HepG2 (cell line): ENCODE measurements around the gene BCL2L1. TPM values are rescaled to one million over a fixed set of nuclear protein-coding genes. Genes with fewer than 3 reads are reported as not detected.

Source experiments
- LCORL ChIP-seq, 2 experiments: fragments of 450-650 bp in 1 of 2; sonication (generic) in 1 of 2; formaldehyde crosslinking in 1 of 2; IDR thresholded peaks; 2 replicates each; pipeline versions ENCODE4 v1.5.0 to v1.6.1; 2017 to 2020; ENCODE audit warnings: antibody characterized with exemption in 1 of 2, missing genetic modification reagents in 1 of 2
- NFE2L1 ChIP-seq: sonication (generic); formaldehyde crosslinking; IDR thresholded peaks from 2 replicates; pipeline ENCODE4 v1.4.0; 2020; ENCODE audit warnings: missing genetic modification reagents, mild to moderate bottlenecking, borderline replicate concordance
- SKI ChIP-seq: fragments of 450-650 bp; IDR thresholded peaks from one replicate; pipeline ENCODE4 v1.6.1; 2018; ENCODE audit warnings: mild to moderate bottlenecking; ENCODE audit not compliant: partially characterized antibody
- ZFP62 ChIP-seq: sonication (generic); formaldehyde crosslinking; IDR thresholded peaks from 2 replicates; pipeline ENCODE4 v1.4.0; 2020; ENCODE audit warnings: missing genetic modification reagents
- ZNF256 ChIP-seq: sonication (generic); formaldehyde crosslinking; conservative IDR thresholded peaks from 2 replicates; pipeline ENCODE4 v1.4.0; 2020; ENCODE audit warnings: missing genetic modification reagents
- polyA plus RNA-seq, 8 experiments: library from polyadenylated mRNA; depleted of rRNA in 3 of 8; stranded (reverse) in 7 of 8; unstranded in 1 of 8; fragments of >200 nt; fragmentation: Illumina TruSeq in 4 of 8; extraction: Trizol in 4 of 8; gene quantifications; 2 replicates each; pipeline versions ENCODE4 v1.2.1 to v1.2.3, GENCODE V29; 2011 to 2016; ENCODE audit warnings: low read depth in 4 of 8, missing spikeins in 1 of 8, mixed read lengths in 1 of 8; ENCODE audit not compliant: insufficient read depth in 1 of 8
- total RNA-seq, 5 experiments: library from RNA; depleted of rRNA; stranded (reverse); fragments of >200 nt; fragmentation: Illumina TruSeq; extraction: Trizol; gene quantifications; 2 replicates each; pipeline ENCODE4 v1.2.3, GENCODE V29; 2016; ENCODE audit warnings: low read depth in 1 of 5
- TF ChIP-seq, protein P1 (sequence below): sonication (generic); formaldehyde crosslinking; IDR thresholded peaks from 2 replicates; pipeline ENCODE4 v1.8.0; 2023; ENCODE audit warnings: mild to moderate bottlenecking, missing genetic modification reagents
- TF ChIP-seq, protein P2 (sequence below): sonication (generic); formaldehyde crosslinking; IDR thresholded peaks from 2 replicates; pipeline ENCODE4 v1.5.0; 2020; ENCODE audit warnings: mild to moderate bottlenecking, missing genetic modification reagents, borderline replicate concordance
- TF ChIP-seq, protein P3 (sequence below): sonication (generic); formaldehyde crosslinking; IDR thresholded peaks from 2 replicates; pipeline ENCODE4 v1.4.0; 2020; ENCODE audit warnings: missing genetic modification reagents
- TF ChIP-seq, protein P4 (sequence below): IDR thresholded peaks from 2 replicates; pipeline ENCODE4 v1.6.1; 2016; ENCODE audit warnings: missing genetic modification reagents, missing compliant biosample characterization
- TF ChIP-seq, protein P5 (sequence below): sonication (generic); formaldehyde crosslinking; IDR thresholded peaks from 2 replicates; pipeline ENCODE4 v1.5.1; 2020; ENCODE audit warnings: missing genetic modification reagents, mild to moderate bottlenecking, borderline replicate concordance
- TF ChIP-seq, protein P6 (sequence below): sonication (generic); formaldehyde crosslinking; IDR thresholded peaks from 2 replicates; pipeline ENCODE4 v1.5.0; 2020; ENCODE audit warnings: mild to moderate bottlenecking, missing genetic modification reagents, borderline replicate concordance

Gene BCL2L1
- total and polyA plus RNA-seq, 2 of the 13 experiments (the other 11 are each of a cell fraction or from before 2014, with no cell fraction given), result 164 to 258 TPM

DNA sequence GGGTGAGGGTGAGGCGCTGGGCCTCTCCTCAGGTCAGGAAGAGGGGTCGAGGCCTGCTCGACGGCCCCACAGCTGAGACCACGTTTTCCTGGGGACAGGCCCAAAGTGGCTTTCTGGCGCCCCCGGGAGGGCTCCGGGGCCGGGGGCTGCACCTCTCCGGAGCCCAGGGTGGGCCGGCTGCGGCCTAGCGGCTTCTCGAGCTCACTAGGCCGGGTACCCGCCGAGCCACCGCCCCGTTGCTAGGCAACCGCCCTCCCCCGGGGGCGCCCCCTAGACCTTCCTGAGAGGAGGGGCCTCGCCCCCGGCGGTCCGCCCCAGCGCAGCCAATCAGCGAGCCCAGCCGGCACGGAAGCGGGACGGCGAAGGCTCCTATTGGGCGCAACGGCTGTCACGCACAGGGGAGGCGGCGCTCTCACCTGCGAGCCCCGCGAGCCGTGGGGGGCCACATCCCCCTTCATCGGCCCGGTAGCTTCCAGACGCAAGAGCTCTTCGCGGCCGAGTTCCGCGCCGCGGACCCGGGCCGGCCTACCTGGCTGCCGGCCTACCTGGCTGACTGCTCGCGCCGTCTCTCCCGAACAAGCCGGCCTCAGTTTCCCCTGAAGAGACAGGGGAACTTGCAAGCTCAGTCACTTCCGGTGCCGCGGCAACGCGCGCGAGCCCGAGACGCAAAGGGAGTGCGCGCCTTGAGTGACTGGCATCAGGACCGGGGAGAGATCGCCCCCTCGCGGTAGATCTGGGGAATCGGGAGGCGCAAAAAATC is 831 bp upstream of the BCL2L1 start (continued):
- TF ChIP-seq, protein P1, sequence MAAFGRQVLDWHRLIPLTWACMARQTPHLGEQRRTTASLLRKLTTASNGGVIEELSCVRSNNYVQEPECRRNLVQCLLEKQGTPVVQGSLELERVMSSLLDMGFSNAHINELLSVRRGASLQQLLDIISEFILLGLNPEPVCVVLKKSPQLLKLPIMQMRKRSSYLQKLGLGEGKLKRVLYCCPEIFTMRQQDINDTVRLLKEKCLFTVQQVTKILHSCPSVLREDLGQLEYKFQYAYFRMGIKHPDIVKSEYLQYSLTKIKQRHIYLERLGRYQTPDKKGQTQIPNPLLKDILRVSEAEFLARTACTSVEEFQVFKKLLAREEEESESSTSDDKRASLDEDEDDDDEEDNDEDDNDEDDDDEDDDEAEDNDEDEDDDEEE (CRISPR knock-in tag), result peak; percentile 97
- TF ChIP-seq ZNF256, result peak; percentile 27; the same call in 1 of the 2 replicates
- TF ChIP-seq, protein P2, sequence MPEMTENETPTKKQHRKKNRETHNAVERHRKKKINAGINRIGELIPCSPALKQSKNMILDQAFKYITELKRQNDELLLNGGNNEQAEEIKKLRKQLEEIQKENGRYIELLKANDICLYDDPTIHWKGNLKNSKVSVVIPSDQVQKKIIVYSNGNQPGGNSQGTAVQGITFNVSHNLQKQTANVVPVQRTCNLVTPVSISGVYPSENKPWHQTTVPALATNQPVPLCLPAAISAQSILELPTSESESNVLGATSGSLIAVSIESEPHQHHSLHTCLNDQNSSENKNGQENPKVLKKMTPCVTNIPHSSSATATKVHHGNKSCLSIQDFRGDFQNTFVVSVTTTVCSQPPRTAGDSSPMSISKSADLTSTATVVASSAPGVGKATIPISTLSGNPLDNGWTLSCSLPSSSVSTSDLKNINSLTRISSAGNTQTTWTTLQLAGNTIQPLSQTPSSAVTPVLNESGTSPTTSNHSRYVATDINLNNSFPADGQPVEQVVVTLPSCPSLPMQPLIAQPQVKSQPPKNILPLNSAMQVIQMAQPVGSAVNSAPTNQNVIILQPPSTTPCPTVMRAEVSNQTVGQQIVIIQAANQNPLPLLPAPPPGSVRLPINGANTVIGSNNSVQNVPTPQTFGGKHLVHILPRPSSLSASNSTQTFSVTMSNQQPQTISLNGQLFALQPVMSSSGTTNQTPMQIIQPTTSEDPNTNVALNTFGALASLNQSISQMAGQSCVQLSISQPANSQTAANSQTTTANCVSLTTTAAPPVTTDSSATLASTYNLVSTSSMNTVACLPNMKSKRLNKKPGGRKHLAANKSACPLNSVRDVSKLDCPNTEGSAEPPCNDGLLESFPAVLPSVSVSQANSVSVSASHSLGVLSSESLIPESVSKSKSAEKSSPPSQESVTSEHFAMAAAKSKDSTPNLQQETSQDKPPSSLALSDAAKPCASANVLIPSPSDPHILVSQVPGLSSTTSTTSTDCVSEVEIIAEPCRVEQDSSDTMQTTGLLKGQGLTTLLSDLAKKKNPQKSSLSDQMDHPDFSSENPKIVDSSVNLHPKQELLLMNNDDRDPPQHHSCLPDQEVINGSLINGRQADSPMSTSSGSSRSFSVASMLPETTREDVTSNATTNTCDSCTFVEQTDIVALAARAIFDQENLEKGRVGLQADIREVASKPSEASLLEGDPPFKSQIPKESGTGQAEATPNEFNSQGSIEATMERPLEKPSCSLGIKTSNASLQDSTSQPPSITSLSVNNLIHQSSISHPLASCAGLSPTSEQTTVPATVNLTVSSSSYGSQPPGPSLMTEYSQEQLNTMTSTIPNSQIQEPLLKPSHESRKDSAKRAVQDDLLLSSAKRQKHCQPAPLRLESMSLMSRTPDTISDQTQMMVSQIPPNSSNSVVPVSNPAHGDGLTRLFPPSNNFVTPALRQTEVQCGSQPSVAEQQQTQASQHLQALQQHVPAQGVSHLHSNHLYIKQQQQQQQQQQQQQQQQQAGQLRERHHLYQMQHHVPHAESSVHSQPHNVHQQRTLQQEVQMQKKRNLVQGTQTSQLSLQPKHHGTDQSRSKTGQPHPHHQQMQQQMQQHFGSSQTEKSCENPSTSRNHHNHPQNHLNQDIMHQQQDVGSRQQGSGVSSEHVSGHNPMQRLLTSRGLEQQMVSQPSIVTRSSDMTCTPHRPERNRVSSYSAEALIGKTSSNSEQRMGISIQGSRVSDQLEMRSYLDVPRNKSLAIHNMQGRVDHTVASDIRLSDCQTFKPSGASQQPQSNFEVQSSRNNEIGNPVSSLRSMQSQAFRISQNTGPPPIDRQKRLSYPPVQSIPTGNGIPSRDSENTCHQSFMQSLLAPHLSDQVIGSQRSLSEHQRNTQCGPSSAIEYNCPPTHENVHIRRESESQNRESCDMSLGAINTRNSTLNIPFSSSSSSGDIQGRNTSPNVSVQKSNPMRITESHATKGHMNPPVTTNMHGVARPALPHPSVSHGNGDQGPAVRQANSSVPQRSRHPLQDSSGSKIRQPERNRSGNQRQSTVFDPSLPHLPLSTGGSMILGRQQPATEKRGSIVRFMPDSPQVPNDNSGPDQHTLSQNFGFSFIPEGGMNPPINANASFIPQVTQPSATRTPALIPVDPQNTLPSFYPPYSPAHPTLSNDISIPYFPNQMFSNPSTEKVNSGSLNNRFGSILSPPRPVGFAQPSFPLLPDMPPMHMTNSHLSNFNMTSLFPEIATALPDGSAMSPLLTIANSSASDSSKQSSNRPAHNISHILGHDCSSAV (CRISPR knock-in tag), result no peak; the same call in 1 of the 2 replicates
- TF ChIP-seq NFE2L1 (CRISPR knock-in tag), result peak; percentile 92
- TF ChIP-seq, protein P3, sequence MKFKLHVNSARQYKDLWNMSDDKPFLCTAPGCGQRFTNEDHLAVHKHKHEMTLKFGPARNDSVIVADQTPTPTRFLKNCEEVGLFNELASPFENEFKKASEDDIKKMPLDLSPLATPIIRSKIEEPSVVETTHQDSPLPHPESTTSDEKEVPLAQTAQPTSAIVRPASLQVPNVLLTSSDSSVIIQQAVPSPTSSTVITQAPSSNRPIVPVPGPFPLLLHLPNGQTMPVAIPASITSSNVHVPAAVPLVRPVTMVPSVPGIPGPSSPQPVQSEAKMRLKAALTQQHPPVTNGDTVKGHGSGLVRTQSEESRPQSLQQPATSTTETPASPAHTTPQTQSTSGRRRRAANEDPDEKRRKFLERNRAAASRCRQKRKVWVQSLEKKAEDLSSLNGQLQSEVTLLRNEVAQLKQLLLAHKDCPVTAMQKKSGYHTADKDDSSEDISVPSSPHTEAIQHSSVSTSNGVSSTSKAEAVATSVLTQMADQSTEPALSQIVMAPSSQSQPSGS (CRISPR knock-in tag), result peak; percentile 86
- TF ChIP-seq ZFP62 (CRISPR knock-in tag), result no peak; the same call in 1 of the 2 replicates
- peak; percentile 87 for TF ChIP-seq LCORL (IDR thresholded peaks at IDR 0.05)
- TF ChIP-seq LCORL (CRISPR knock-in tag; IDR thresholded peaks at IDR 0.05), result peak; percentile 84; the same call in 1 of the 2 replicates
- peak; percentile 74 for TF ChIP-seq SKI
- TF ChIP-seq, protein P4, sequence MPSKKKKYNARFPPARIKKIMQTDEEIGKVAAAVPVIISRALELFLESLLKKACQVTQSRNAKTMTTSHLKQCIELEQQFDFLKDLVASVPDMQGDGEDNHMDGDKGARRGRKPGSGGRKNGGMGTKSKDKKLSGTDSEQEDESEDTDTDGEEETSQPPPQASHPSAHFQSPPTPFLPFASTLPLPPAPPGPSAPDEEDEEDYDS (CRISPR knock-in tag), result peak; percentile 91
- TF ChIP-seq, protein P5, sequence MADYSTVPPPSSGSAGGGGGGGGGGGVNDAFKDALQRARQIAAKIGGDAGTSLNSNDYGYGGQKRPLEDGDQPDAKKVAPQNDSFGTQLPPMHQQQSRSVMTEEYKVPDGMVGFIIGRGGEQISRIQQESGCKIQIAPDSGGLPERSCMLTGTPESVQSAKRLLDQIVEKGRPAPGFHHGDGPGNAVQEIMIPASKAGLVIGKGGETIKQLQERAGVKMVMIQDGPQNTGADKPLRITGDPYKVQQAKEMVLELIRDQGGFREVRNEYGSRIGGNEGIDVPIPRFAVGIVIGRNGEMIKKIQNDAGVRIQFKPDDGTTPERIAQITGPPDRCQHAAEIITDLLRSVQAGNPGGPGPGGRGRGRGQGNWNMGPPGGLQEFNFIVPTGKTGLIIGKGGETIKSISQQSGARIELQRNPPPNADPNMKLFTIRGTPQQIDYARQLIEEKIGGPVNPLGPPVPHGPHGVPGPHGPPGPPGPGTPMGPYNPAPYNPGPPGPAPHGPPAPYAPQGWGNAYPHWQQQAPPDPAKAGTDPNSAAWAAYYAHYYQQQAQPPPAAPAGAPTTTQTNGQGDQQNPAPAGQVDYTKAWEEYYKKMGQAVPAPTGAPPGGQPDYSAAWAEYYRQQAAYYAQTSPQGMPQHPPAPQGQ (CRISPR knock-in tag), result no peak; the same call in 1 of the 2 replicates
- TF ChIP-seq, protein P6, sequence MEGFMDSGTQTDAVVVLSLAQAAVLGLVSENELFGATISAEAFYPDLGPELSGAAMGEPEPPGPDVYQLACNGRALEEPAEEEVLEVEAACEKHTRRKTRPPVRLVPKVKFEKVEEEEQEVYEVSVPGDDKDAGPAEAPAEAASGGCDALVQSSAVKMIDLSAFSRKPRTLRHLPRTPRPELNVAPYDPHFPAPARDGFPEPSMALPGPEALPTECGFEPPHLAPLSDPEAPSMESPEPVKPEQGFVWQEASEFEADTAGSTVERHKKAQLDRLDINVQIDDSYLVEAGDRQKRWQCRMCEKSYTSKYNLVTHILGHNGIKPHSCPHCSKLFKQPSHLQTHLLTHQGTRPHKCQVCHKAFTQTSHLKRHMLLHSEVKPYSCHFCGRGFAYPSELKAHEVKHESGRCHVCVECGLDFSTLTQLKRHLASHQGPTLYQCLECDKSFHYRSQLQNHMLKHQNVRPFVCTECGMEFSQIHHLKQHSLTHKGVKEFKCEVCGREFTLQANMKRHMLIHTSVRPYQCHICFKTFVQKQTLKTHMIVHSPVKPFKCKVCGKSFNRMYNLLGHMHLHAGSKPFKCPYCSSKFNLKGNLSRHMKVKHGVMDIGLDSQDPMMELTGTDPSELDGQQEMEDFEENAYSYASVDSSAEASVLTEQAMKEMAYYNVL (CRISPR knock-in tag), result peak; percentile 75; the same call in 1 of the 2 replicates
